ENCODE results near the gene DNPEP.

- no peak for TF ChIP-seq CTCF (conservative IDR thresholded peaks at IDR 0.05; ENCODE audit: low read depth, low read length)
- no peak for TF ChIP-seq CHD1 (IDR thresholded peaks at IDR 0.05; ENCODE audit: low read depth, low read length)
Measured at GRCh38 chr2:219419012-219419324, 31.3 kb upstream of the DNPEP start.

Measured in IMR-90 (cell line).